Measurements from ENCODE around the gene CBFA2T3.

DNA sequence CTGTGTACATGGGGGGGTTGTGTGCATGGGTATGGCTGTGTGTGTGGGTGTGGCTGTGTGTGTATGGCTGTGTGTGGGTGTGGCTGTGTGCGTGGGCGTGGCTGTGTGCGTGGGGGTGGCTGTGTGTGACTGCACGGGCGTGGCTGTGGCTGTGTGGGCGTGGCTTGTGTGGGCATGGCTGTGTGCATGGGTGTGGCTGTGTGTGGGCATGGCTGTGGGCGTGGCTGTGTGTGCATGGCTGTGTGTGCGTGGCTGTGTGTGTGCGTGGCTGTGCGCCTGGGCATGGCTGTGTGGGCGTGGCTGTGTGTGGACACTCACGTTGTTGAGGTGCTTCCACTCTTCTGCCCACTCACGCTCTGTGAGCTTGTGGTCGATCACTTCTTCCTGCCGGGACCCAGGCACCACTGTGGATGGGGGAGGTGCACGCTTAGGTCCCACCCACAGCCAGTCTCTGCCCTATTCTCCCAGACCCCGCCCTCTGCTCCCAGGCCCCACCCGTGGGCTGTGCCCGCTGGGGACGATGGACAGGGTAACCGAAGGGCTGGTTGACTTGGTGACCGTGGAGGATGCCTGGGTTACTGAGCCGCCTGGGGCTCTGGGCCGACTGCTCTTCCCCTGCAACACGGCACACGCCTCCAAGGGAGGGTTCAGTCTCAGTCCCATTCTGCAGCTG lies 94.5 kb downstream of the CBFA2T3 start:
- no peak for TF ChIP-seq POLR2A (IDR thresholded peaks at IDR 0.05)
- TF ChIP-seq, protein P1, sequence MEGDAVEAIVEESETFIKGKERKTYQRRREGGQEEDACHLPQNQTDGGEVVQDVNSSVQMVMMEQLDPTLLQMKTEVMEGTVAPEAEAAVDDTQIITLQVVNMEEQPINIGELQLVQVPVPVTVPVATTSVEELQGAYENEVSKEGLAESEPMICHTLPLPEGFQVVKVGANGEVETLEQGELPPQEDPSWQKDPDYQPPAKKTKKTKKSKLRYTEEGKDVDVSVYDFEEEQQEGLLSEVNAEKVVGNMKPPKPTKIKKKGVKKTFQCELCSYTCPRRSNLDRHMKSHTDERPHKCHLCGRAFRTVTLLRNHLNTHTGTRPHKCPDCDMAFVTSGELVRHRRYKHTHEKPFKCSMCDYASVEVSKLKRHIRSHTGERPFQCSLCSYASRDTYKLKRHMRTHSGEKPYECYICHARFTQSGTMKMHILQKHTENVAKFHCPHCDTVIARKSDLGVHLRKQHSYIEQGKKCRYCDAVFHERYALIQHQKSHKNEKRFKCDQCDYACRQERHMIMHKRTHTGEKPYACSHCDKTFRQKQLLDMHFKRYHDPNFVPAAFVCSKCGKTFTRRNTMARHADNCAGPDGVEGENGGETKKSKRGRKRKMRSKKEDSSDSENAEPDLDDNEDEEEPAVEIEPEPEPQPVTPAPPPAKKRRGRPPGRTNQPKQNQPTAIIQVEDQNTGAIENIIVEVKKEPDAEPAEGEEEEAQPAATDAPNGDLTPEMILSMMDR (IDR thresholded peaks at IDR 0.05) = no peak
